Activated B cell treated with CpG ODN at 0.5 μM for 24 hours (primary cell): Measurements from ENCODE around the gene LRRC3. TPM values are rescaled to one million over a fixed set of nuclear protein-coding genes. Genes with fewer than 3 reads are reported as not detected.

ENCODE experiments used
- ATAC-seq: fragments of 200-7000 bp; cut with Tn5 transposase; one replicate; pipeline ENCODE4 v1.10.0; 2021; ENCODE audit warnings: low read depth, mild to moderate bottlenecking, moderate library complexity
- CTCF ChIA-PET: fragments of 350-600 bp; sonication (Branson Sonifier 250); formaldehyde crosslinking; loops from one replicate; lab custom pipeline; 2021; ENCODE audit warnings: antibody characterized with exemption; lab: Charles Lee
- POLR2A ChIA-PET: fragments of 350-600 bp; sonication (Branson Sonifier 250); formaldehyde crosslinking; loops from one replicate; lab custom pipeline; 2021; ENCODE audit warnings: antibody characterized with exemption; lab: Charles Lee
- DNase-seq: peaks from one replicate; pipeline ENCODE4 v3.0.0; 2022
- H3K27ac Mint-ChIP-seq: one replicate; pipeline ENCODE4 v1.8.0; 2020; ENCODE audit warnings: mixed read lengths
- H3K27me3 Mint-ChIP-seq: one replicate; pipeline ENCODE4 v1.8.0; 2021; ENCODE audit warnings: mixed read lengths
- H3K36me3 Mint-ChIP-seq: one replicate; pipeline ENCODE4 v1.8.0; 2021; ENCODE audit warnings: low read depth, mixed read lengths
- H3K4me1 Mint-ChIP-seq: one replicate; pipeline ENCODE4 v1.8.0; 2021; ENCODE audit warnings: mixed read lengths
- H3K4me3 Mint-ChIP-seq: one replicate; pipeline ENCODE4 v1.8.0; 2020; ENCODE audit warnings: mild to moderate bottlenecking, mixed read lengths
- H3K9me3 Mint-ChIP-seq: one replicate; pipeline ENCODE4 v1.8.0; 2020; ENCODE audit warnings: mixed read lengths
- intact Hi-C: fragments of 100-400 bp; cut with micrococcal nuclease; formaldehyde crosslinking; loops from one replicate; pipeline ENCODE4 v1.15.1; 2024
- total RNA-seq: library from RNA; stranded (reverse); gene quantifications from 2 replicates; pipeline ENCODE4 v1.2.3, GENCODE V29; 2022
- TF ChIP-seq, protein P1 (sequence below): fragments of 200-600 bp; IDR thresholded peaks from one replicate; pipeline ENCODE4 v1.8.0; 2022; ENCODE audit warnings: antibody characterized with exemption, mild to moderate bottlenecking

The LRRC3 gene
- total RNA-seq, 1 donor from 2014 or later, result 1.00 TPM

DNA sequence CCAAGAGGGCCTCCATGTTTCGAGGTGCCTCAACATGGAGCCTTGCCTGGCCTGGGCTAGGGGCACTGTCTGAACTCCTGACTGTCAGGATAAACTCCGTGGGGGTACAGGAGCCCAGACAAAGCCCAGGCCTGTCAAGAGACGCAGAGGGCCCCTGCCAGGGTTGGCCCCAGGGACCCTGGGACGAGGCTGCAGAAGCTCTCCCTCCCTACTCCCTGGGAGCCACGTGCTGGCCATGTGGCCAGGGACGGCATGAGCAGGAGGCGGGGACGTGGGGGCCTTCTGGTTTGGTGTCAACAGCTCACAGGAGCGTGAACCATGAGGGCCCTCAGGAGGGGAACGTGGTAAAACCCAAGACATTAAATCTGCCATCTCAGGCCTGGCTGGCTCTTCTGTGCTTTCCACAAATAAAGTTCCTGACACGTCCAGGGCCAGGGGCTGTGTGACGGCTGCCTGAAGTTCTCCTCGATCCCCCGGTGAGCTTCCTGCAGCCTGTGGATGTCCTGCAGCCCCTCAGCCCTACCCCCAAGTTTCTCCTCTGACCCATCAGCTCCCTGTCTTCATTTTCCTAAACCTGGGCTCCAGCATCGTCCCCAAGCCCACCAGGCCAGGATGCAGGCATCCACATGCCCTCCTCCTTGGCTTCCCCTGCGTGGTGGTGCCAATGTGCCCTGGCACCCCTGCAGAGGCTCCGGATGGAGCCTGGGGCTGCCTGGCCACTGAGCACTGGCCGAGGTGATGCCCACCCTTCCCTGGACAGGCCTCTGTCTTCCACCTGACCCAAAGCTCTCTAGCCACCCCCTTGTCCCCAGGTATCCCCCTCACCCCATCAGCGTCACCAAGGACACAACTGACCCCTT, 12.8 kb upstream of the LRRC3 start:
- Mint-ChIP-seq H3K36me3 (peaks cover 3% of the 10 kb centered on the region), H3K27me3 (peaks cover 4% of the 10 kb centered on the region), H3K4me1 (peaks cover 2% of the 10 kb centered on the region), H3K4me3 (no peak overlapping the region), H3K9me3 (no peaks in the 10 kb centered on the region), H3K27ac (no peak overlapping the region)
- TF ChIP-seq, protein P1, sequence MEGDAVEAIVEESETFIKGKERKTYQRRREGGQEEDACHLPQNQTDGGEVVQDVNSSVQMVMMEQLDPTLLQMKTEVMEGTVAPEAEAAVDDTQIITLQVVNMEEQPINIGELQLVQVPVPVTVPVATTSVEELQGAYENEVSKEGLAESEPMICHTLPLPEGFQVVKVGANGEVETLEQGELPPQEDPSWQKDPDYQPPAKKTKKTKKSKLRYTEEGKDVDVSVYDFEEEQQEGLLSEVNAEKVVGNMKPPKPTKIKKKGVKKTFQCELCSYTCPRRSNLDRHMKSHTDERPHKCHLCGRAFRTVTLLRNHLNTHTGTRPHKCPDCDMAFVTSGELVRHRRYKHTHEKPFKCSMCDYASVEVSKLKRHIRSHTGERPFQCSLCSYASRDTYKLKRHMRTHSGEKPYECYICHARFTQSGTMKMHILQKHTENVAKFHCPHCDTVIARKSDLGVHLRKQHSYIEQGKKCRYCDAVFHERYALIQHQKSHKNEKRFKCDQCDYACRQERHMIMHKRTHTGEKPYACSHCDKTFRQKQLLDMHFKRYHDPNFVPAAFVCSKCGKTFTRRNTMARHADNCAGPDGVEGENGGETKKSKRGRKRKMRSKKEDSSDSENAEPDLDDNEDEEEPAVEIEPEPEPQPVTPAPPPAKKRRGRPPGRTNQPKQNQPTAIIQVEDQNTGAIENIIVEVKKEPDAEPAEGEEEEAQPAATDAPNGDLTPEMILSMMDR, result no peak
- intact Hi-C loops, result no loop called here
- ATAC-seq (no peak), DNase-seq (no peak)
- ChIA-PET CTCF (interaction anchor here (1.0 kb wide), 1 partner anchor 350 kb away, joined by 3 read pairs; no protein-coding TSS in a partner anchor), POLR2A (no interaction called here)

GRCh38 chr21:44443291-44443890, 11.9 kb upstream of the LRRC3 start:
- DNase-seq, result no peak

DNA sequence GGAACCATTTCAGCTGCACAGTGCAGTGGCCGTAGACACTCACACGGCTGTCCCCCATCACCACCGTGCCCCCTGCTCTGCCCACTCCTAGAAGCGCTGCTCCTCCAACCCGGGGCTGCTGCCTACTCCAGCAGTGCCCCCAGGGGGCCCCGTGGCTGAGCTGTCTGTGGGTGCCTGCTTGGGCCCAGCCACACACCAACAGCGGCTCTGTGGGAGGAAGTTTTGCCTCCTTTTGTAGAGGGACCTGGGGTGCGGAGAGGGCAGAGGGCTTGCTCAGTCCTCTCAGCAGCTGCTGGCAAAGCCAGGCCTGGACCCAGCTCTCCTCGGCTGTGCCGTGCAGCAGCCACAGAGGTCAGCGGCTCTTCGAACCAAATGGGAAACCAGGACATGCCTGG, 11.4 kb upstream of the LRRC3 start:
- no peaks in the 10 kb centered on the region for H3K9me3 Mint-ChIP-seq
- no peak overlapping the region for H3K27ac Mint-ChIP-seq
- intact Hi-C loops, result no loop called here
- CTCF ChIA-PET, result no interaction called here
- DNase-seq (no peak), ATAC-seq (no peak)
- peaks cover 3% of the 10 kb centered on the region for H3K36me3 Mint-ChIP-seq
- no peak overlapping the region for H3K4me3 Mint-ChIP-seq
- H3K4me1 Mint-ChIP-seq, result peaks cover 2% of the 10 kb centered on the region
- H3K27me3 Mint-ChIP-seq, result peaks cover 8% of the 10 kb centered on the region
- POLR2A ChIA-PET, result no interaction called here
- TF ChIP-seq, protein P1, result no peak

More at GRCh38 chr21:44443291-44443890, 11.9 kb upstream of the LRRC3 start:
- Mint-ChIP-seq H3K4me1 (peaks cover 2% of the 10 kb centered on the region), H3K4me3 (no peak overlapping the region), H3K9me3 (no peaks in the 10 kb centered on the region), H3K27ac (no peak overlapping the region), H3K36me3 (peaks cover 3% of the 10 kb centered on the region), H3K27me3 (peaks cover 6% of the 10 kb centered on the region)
- intact Hi-C loops, result no loop called here
- CTCF ChIA-PET, result no interaction called here
- POLR2A ChIA-PET, result no interaction called here
- TF ChIP-seq, protein P1, result no peak
- no peak for ATAC-seq

DNA sequence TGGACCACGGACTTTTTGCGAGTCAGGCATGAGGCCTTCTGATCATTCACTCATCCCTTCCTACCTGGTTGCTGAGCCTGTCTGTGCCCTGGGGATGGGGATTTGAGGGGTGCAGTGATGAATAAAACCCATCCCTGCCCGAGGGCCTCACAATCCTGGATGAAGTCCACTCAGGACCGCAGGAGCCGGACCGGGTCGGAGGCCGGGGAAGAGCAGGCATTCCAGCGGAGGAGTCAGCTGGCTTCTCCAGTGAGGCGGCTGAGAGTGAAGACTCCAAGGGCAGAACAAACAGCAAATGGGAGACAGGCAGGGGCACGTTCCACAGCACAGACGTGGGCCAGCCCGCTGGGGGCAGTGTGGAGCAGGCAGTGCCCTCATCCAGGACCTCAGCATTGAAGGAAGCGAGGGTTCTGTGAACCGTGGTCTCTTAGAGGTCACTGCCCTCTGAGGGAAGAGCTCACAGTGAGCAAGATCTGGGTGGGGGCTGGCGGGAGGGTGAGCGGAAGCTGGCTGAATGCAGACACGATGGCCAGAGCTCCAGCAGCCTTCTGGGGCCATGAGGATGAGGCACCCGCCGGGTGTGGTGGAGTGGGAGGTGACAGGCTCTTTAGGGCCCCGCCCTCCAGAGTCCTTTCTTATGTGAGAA, 10.9 kb upstream of the LRRC3 start:
- H3K36me3 Mint-ChIP-seq, result peaks cover 2% of the 10 kb centered on the region
- no peak overlapping the region for H3K4me3 Mint-ChIP-seq
- ChIA-PET POLR2A (no interaction called here), CTCF (no interaction called here)
- H3K27me3 Mint-ChIP-seq, result peaks cover 13% of the 10 kb centered on the region
- H3K27ac Mint-ChIP-seq, result no peak overlapping the region
- intact Hi-C loops, result no loop called here
- H3K4me1 Mint-ChIP-seq, result peaks cover 2% of the 10 kb centered on the region
- DNase-seq (no peak), ATAC-seq (no peak)
- TF ChIP-seq, protein P1, result no peak
- H3K9me3 Mint-ChIP-seq, result no peaks in the 10 kb centered on the region
